ENCODE results near the gene SP100. TPM values are rescaled to one million over a fixed set of nuclear protein-coding genes. Genes with fewer than 3 reads are reported as not detected.

SP100 gene
- polyA plus RNA-seq, 1 donor (not counting 4 experiments of a cell fraction or from before 2014, with no cell fraction given) = 136 TPM

DNA sequence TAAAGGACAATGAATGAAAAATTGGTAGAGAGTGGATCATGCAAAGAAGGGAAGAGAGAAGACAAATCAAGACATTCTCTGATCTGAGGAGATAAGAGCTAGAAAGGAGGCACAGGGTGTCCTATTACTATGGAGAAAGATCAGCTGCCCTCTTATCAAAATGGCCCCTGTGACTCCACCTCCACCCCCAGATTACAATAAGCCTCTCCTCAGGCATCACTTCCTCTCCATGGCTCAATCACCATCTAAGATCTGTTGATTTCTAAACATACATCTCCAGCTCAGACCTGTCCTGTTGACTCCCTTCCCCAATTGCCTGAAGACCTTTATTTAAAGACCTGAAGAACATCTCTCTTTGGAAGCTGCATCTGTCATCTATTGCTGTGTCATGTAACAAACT lies 43.2 kb downstream of the SP100 start:
- no peak overlapping the region for H3K9ac ChIP-seq (ENCODE audit: control insufficient read depth, extremely low read depth, insufficient read depth, low read length)
- FAIRE-seq (no peak), DNase-seq (ENCODE audit: low read depth, low spot score) (no peak)
- dilution Hi-C loops (cut with MboI; ENCODE audit: extremely low pct_ligation_motif_present, low sequenced_read_pairs) = no loop called here
- H3K27me3 ChIP-seq (ENCODE audit: control insufficient read depth, extremely low read depth, insufficient read depth, low read length) = no peaks in the 10 kb centered on the region
- no peak overlapping the region for H2AFZ ChIP-seq (ENCODE audit: control insufficient read depth, low read length)
- H3K9me1 ChIP-seq (ENCODE audit: control insufficient read depth, extremely low read depth, insufficient read depth, low read length) = no peaks in the 10 kb centered on the region
- no peaks in the 10 kb centered on the region for H3K9me3 ChIP-seq (ENCODE audit: control insufficient read depth, low read depth, low read length)
- no peaks in the 10 kb centered on the region for H3K79me2 ChIP-seq (ENCODE audit: control insufficient read depth, insufficient read depth, low read length)
- H3K4me2 ChIP-seq (ENCODE audit: control insufficient read depth, extremely low read depth, insufficient read depth, low read depth, low read length) = no peak overlapping the region
- H3K4me1 ChIP-seq (ENCODE audit: control insufficient read depth, extremely low read depth, insufficient read depth, low read length) = no peaks in the 10 kb centered on the region
- peaks cover 26 to 31% of the 10 kb centered on the region in 2 experiments for H3K36me3 ChIP-seq (ENCODE audit: control insufficient read depth in 2 of 2, extremely low read depth in 1 of 2, insufficient read depth in 2 of 2, low read length in 2 of 2)
- H4K20me1 ChIP-seq (ENCODE audit: control insufficient read depth, extremely low read depth, insufficient read depth, low read length) = no peaks in the 10 kb centered on the region
- no peak for TF ChIP-seq EZH2 (IDR thresholded peaks at IDR 0.05; ENCODE audit: low read length)
- TF ChIP-seq, protein P1, sequence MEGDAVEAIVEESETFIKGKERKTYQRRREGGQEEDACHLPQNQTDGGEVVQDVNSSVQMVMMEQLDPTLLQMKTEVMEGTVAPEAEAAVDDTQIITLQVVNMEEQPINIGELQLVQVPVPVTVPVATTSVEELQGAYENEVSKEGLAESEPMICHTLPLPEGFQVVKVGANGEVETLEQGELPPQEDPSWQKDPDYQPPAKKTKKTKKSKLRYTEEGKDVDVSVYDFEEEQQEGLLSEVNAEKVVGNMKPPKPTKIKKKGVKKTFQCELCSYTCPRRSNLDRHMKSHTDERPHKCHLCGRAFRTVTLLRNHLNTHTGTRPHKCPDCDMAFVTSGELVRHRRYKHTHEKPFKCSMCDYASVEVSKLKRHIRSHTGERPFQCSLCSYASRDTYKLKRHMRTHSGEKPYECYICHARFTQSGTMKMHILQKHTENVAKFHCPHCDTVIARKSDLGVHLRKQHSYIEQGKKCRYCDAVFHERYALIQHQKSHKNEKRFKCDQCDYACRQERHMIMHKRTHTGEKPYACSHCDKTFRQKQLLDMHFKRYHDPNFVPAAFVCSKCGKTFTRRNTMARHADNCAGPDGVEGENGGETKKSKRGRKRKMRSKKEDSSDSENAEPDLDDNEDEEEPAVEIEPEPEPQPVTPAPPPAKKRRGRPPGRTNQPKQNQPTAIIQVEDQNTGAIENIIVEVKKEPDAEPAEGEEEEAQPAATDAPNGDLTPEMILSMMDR (optimal IDR thresholded peaks at IDR 0.05 in 1 of 3, IDR thresholded peaks at IDR 0.05 in 1 of 3, conservative IDR thresholded peaks at IDR 0.05 in 1 of 3; ENCODE audit: extremely low read depth in 1 of 3, insufficient read depth in 2 of 3, low read length in 3 of 3) = no peak
- no peak overlapping the region for H3K27ac ChIP-seq (ENCODE audit: control insufficient read depth, insufficient read depth, low read length)
- H3K4me3 ChIP-seq (ENCODE audit: control insufficient read depth in 2 of 3, extremely low read depth in 1 of 3, insufficient read depth in 2 of 3, low read depth in 1 of 3, low read length in 3 of 3) = no peak overlapping the region

DNA sequence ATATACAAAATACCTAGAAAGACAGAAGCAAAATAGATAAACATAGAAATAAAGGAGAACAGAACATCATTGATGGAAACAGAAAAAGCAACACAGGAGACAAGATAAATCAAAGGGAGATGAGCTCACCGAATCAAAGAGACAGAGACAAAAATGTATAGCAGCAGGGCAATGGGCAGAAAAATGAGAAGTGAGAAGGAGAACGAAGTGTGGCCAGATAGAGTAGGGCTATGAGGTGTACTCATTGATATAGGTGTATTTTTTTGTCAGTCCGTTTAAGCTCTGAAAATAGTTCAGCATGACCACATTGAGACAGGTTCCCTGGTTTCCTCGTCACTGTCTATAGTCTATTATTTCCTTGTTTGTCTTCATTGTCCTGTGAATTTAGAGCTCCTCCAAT lies 55.1 kb downstream of the SP100 start:
- no peaks in the 10 kb centered on the region for H3K9me3 ChIP-seq (ENCODE audit: control insufficient read depth, low read depth, low read length)
- TF ChIP-seq, protein P1 (optimal IDR thresholded peaks at IDR 0.05 in 1 of 3, IDR thresholded peaks at IDR 0.05 in 1 of 3, conservative IDR thresholded peaks at IDR 0.05 in 1 of 3; ENCODE audit: extremely low read depth in 1 of 3, insufficient read depth in 2 of 3, low read length in 3 of 3) = no peak
- TF ChIP-seq EZH2 (IDR thresholded peaks at IDR 0.05; ENCODE audit: low read length) = no peak
- H2AFZ ChIP-seq (ENCODE audit: control insufficient read depth, low read length) = no peak overlapping the region
- no peaks in the 10 kb centered on the region for H3K9me1 ChIP-seq (ENCODE audit: control insufficient read depth, extremely low read depth, insufficient read depth, low read length)
- H3K79me2 ChIP-seq (ENCODE audit: control insufficient read depth, insufficient read depth, low read length) = no peaks in the 10 kb centered on the region
- no peak overlapping the region for H3K4me3 ChIP-seq (ENCODE audit: control insufficient read depth in 2 of 3, extremely low read depth in 1 of 3, insufficient read depth in 2 of 3, low read depth in 1 of 3, low read length in 3 of 3)
- peaks cover 8% of the 10 kb centered on the region for H3K4me1 ChIP-seq (ENCODE audit: control insufficient read depth, extremely low read depth, insufficient read depth, low read length)
- DNase-seq (ENCODE audit: low read depth, low spot score) (no peak), FAIRE-seq (no peak)
- peaks cover 12 to 15% of the 10 kb centered on the region in 2 experiments for H3K36me3 ChIP-seq (ENCODE audit: control insufficient read depth in 2 of 2, extremely low read depth in 1 of 2, insufficient read depth in 2 of 2, low read length in 2 of 2)
- no peaks in the 10 kb centered on the region for H4K20me1 ChIP-seq (ENCODE audit: control insufficient read depth, extremely low read depth, insufficient read depth, low read length)
- no peaks in the 10 kb centered on the region for H3K27me3 ChIP-seq (ENCODE audit: control insufficient read depth, extremely low read depth, insufficient read depth, low read length)
- no peak overlapping the region for H3K27ac ChIP-seq (ENCODE audit: control insufficient read depth, insufficient read depth, low read length)
- no peak overlapping the region for H3K4me2 ChIP-seq (ENCODE audit: control insufficient read depth, extremely low read depth, insufficient read depth, low read depth, low read length)
- dilution Hi-C loops (cut with MboI; ENCODE audit: extremely low pct_ligation_motif_present, low sequenced_read_pairs) = no loop called here
- no peak overlapping the region for H3K9ac ChIP-seq (ENCODE audit: control insufficient read depth, extremely low read depth, insufficient read depth, low read length)
